ENCODE data around the gene CLMN. TPM values are rescaled to one million over a fixed set of nuclear protein-coding genes. Genes with fewer than 3 reads are reported as not detected.
A peak's percentile ranks its signal among the peaks of the same experiment; 100 is the strongest.

CLMN gene
- total RNA-seq, 2 donors from 2014 or later, result 5.8 to 6.9 TPM

- ATAC-seq, result no peak
- no peak for DNase-seq (ENCODE audit: low spot score in 2 of 2)
- H3K27ac Mint-ChIP-seq, result no peak overlapping the region
- H3K9me3 Mint-ChIP-seq, result no peaks in the 10 kb centered on the region
- H3K36me3 Mint-ChIP-seq, result no peaks in the 10 kb centered on the region
These were observed 4.1 kb downstream of the CLMN start for GRCh38 chr14:95315579-95315978.

GRCh38 chr14:95315156-95315555, 4.6 kb downstream of the CLMN start:
- Mint-ChIP-seq H3K27ac (no peak overlapping the region), H3K9me3 (no peaks in the 10 kb centered on the region), H3K36me3 (no peaks in the 10 kb centered on the region)
- no peak for DNase-seq (ENCODE audit: low spot score in 2 of 2)
- no peak for ATAC-seq

- ATAC-seq, result peak; percentile 86 to 97
- H3K9me3 Mint-ChIP-seq, result no peaks in the 10 kb centered on the region
- peak in 1 of 2 donors; percentile 57 for DNase-seq (ENCODE audit: low spot score in 2 of 2)
- no peak overlapping the region for H3K27ac Mint-ChIP-seq
- H3K36me3 Mint-ChIP-seq, result no peaks in the 10 kb centered on the region
These were observed 5.1 kb downstream of the CLMN start for GRCh38 chr14:95314609-95315008.

- Mint-ChIP-seq H3K9me3 (no peaks in the 10 kb centered on the region), H3K27ac (no peak overlapping the region), H3K36me3 (no peaks in the 10 kb centered on the region)
- no peak for ATAC-seq
- no peak for DNase-seq (ENCODE audit: low spot score in 2 of 2)
These were observed 6.0 kb downstream of the CLMN start for GRCh38 chr14:95313707-95314106.

GRCh38 chr14:95313190-95313589, 6.5 kb downstream of the CLMN start:
- no peak for DNase-seq (ENCODE audit: low spot score in 2 of 2)
- H3K36me3 Mint-ChIP-seq, result no peaks in the 10 kb centered on the region
- no peak overlapping the region for H3K27ac Mint-ChIP-seq
- ATAC-seq, result no peak
- no peaks in the 10 kb centered on the region for H3K9me3 Mint-ChIP-seq

- no peaks in the 10 kb centered on the region for H3K9me3 Mint-ChIP-seq
- H3K27ac Mint-ChIP-seq, result peak overlapping the region in 1 of 2 donors; percentile 27
- no peaks in the 10 kb centered on the region for H3K36me3 Mint-ChIP-seq
- ATAC-seq (no peak), DNase-seq (ENCODE audit: low spot score in 2 of 2) (no peak)
These were observed 7.4 kb downstream of the CLMN start for GRCh38 chr14:95312311-95312710.

- H3K36me3 Mint-ChIP-seq, result no peaks in the 10 kb centered on the region
- DNase-seq (ENCODE audit: low spot score in 2 of 2) (no peak), ATAC-seq (no peak)
- no peaks in the 10 kb centered on the region for H3K9me3 Mint-ChIP-seq
- peak overlapping the region in 1 of 2 donors; percentile 27 for H3K27ac Mint-ChIP-seq
These were observed 8.0 kb downstream of the CLMN start for GRCh38 chr14:95311752-95312151.

GRCh38 chr14:95310635-95311380, 8.9 kb downstream of the CLMN start:
- H3K9me3 Mint-ChIP-seq, result no peaks in the 10 kb centered on the region
- ATAC-seq, result no peak
- peak overlapping the region in 1 of 2 donors; percentile 59 for H3K27ac Mint-ChIP-seq
- DNase-seq (ENCODE audit: low spot score in 2 of 2), result no peak
- no peaks in the 10 kb centered on the region for H3K36me3 Mint-ChIP-seq

GRCh38 chr14:95309261-95310051, 10.3 kb downstream of the CLMN start:
- ATAC-seq (no peak), DNase-seq (ENCODE audit: low spot score in 2 of 2) (no peak)
- H3K9me3 Mint-ChIP-seq, result no peaks in the 10 kb centered on the region
- H3K36me3 Mint-ChIP-seq, result no peaks in the 10 kb centered on the region
- no peak overlapping the region for H3K27ac Mint-ChIP-seq

GRCh38 chr14:95308073-95308472, 11.6 kb downstream of the CLMN start:
- no peak for ATAC-seq
- H3K27ac Mint-ChIP-seq, result no peak overlapping the region

GRCh38 chr14:95307402-95308041, 12.2 kb downstream of the CLMN start:
- no peaks in the 10 kb centered on the region for H3K9me3 Mint-ChIP-seq
- H3K36me3 Mint-ChIP-seq, result no peaks in the 10 kb centered on the region
- H3K27ac Mint-ChIP-seq, result no peak overlapping the region
- ATAC-seq (no peak), DNase-seq (ENCODE audit: low spot score in 2 of 2) (no peak)

More at GRCh38 chr14:95308073-95308472, 11.6 kb downstream of the CLMN start:
- Mint-ChIP-seq H3K9me3 (no peaks in the 10 kb centered on the region), H3K36me3 (no peaks in the 10 kb centered on the region)
- no peak for DNase-seq (ENCODE audit: low spot score in 2 of 2)

- Mint-ChIP-seq H3K36me3 (no peaks in the 10 kb centered on the region), H3K27ac (no peak overlapping the region), H3K9me3 (no peaks in the 10 kb centered on the region)
- no peak for ATAC-seq
- no peak for DNase-seq (ENCODE audit: low spot score in 2 of 2)
These were observed 13.8 kb downstream of the CLMN start for GRCh38 chr14:95305940-95306339.

- no peaks in the 10 kb centered on the region for H3K36me3 Mint-ChIP-seq
- no peak overlapping the region for H3K27ac Mint-ChIP-seq
- H3K9me3 Mint-ChIP-seq, result no peaks in the 10 kb centered on the region
- ATAC-seq (no peak), DNase-seq (ENCODE audit: low spot score in 2 of 2) (no peak)
These were observed 14.6 kb downstream of the CLMN start for GRCh38 chr14:95305145-95305544.

GRCh38 chr14:95304342-95304741, 15.4 kb downstream of the CLMN start:
- Mint-ChIP-seq H3K36me3 (no peaks in the 10 kb centered on the region), H3K27ac (no peak overlapping the region), H3K9me3 (no peaks in the 10 kb centered on the region)
- ATAC-seq (no peak), DNase-seq (ENCODE audit: low spot score in 2 of 2) (no peak)

- DNase-seq (ENCODE audit: low spot score in 2 of 2) (no peak), ATAC-seq (no peak)
- Mint-ChIP-seq H3K36me3 (no peaks in the 10 kb centered on the region), H3K27ac (no peak overlapping the region), H3K9me3 (no peaks in the 10 kb centered on the region)
These were observed 16.2 kb downstream of the CLMN start for GRCh38 chr14:95303552-95303951.

GRCh38 chr14:95302667-95303506, 16.8 kb downstream of the CLMN start:
- ATAC-seq, result no peak
- DNase-seq (ENCODE audit: low spot score in 2 of 2), result no peak
- Mint-ChIP-seq H3K27ac (no peak overlapping the region), H3K36me3 (no peaks in the 10 kb centered on the region), H3K9me3 (no peaks in the 10 kb centered on the region)
